HG02981 (cell line): ENCODE measurements around the gene VPS13D.
"Not testable (repeated sequence)": the region's sequence is repeated elsewhere in the genome, so short reads cannot be mapped to it uniquely, and the experiment has no call there.

Source experiments
- ATAC-seq: cut with Tn5 transposase; IDR thresholded peaks from one replicate; pipeline ENCODE4 v1.9.1; 2021; ENCODE audit warnings: mild to moderate bottlenecking, moderate library complexity; ENCODE audit not compliant: unreplicated experiment

Gene VPS13D

DNA sequence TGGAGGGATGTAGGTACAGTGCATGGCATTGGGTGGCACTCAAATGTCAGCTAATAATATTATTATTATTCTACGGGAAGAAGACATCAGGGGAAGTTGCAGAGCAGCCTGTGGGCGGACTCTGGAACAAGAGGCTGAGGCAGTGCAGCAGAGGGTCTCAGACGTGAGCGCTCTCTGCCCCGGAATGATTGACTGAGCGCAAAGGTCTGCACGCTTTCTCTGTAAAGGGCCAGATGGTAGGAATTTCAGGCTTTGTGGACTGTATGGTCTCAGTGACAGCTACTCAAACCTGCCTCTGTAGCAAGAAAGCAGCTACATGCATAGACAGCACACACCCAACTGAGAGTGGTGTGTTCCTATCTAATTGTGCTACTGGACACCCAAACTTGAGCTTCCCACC lies 29.6 kb upstream of the VPS13D start:
- no peak for ATAC-seq

DNA sequence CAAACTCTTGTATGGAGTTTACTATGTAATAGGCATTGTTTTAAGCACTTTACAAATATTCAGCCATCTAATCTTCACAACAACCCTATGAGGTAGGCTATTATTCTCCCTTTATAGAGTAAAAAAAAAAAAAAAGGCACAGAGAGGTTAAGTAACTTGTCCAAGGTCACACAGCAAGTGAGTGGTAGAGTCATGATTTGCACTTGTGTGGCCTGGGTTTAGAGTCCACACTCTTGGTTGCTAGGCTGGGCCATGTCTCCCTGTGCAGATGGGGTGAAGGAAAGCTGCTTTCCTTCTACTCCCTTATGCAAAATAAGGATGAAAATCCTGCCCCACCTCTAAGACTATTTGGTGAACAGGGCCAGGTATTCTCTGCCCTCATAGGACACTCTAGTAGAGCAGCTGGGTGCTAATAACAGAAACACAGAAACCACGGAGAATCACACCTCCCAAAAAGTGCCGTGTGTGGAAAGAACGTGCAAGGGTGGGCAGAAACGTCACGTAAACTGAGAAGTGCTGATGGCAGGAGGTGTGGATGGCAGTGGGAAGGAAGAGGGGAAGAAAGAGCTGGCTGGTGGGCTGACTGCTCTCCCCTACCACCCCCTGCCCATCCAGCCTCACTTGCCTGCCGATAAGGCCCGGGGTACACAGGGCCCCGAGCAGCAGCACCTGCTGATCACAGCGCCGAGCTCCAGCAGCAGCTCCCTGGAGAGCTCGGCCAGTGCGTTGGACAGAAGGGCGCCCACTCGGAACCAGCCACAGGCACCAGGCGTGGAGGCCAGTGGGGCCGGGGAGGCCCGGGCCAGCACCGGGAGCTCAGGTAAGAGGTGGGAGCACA lies 28.3 kb upstream of the VPS13D start:
- ATAC-seq: no peak

GRCh38 chr1:12202190-12202497 lies 27.7 kb upstream of the VPS13D start:
- ATAC-seq: no peak

DNA sequence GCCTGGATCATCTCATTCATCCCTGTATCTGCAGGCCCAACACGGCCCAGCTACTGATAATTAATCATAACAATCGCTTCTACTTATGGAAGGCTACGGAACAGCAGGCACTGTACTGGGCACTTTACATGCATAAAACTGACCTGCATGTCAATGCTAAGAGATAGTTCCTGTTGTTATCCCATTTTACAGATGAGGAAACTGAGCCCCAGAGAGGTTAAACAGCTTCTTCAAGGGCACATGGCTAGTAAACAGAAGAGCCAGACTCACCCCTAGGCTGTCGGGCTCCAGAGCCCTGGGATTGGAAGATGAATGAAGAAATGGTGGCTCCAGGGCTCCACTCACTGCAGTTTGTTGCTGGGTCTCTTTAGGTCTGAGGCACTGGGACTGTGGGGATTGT lies 27.3 kb upstream of the VPS13D start:
- ATAC-seq: no peak

- no peak for ATAC-seq
These were observed 26.4 kb upstream of the VPS13D start for GRCh38 chr1:12203216-12204007.

DNA sequence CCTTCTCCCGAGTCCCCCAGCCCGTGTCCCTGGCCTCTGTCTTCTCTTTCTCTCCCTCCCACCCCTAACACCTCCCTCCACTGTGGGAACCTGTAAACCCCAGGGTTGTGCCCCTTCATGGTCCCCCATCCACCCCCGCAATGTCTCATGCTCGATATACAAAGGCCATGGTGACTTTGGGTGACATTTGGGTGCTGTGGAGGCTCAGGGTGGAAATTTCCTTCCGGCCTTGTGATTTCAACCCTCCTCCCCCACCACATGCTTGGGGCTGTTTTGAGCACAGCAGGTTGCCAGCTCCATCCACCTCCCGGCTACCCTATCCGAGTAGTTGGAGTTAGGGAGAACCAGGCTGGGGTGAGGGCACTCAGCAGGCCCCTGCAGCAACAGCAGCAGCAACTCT lies 25.7 kb upstream of the VPS13D start:
- ATAC-seq: no peak

DNA sequence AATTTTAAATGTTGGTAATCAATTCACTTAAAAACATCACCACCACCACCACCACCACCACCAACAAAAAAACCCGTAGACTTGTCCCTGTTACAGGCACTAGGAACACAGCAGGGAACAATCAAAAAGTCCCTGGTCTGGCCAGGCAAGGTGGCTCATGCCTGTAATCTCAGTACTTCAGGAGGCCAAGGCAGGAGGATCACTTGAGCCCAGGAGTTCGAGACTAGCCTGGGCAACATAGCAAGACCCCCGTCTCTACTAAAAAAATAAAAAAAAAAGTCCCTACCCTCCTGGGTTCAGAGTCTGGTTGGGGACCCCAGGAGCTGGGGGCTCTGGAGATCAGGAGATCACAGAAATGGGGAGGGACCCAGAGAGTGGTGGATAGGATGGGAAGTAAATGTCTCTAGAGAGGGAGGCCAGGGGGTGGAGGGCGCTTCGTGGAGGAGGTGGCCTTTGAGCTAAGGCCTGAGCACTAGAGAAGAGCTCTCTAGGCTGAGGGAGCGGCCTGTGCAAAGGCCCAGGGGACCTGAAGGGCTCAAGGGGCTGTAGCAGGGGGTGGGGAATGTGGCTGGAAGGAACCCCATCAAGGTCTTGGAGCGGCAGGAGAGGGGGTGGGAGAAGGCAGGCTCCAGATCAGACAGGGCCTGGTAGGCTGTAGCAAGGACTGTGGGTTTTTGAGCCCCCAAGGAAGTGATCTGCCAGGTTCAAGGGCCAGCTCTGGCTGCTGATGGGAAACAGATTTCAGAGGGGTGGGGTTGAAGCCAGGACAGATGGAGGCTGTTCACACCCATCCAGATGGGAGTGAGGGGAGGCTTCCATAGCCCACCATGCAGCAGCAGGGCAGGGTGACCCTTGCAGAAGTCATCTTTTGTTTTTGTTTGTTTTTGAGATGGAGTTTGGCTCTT lies 24.8 kb upstream of the VPS13D start:
- no peak for ATAC-seq

GRCh38 chr1:12206238-12206637 lies 23.6 kb upstream of the VPS13D start:
- no peak for ATAC-seq

DNA sequence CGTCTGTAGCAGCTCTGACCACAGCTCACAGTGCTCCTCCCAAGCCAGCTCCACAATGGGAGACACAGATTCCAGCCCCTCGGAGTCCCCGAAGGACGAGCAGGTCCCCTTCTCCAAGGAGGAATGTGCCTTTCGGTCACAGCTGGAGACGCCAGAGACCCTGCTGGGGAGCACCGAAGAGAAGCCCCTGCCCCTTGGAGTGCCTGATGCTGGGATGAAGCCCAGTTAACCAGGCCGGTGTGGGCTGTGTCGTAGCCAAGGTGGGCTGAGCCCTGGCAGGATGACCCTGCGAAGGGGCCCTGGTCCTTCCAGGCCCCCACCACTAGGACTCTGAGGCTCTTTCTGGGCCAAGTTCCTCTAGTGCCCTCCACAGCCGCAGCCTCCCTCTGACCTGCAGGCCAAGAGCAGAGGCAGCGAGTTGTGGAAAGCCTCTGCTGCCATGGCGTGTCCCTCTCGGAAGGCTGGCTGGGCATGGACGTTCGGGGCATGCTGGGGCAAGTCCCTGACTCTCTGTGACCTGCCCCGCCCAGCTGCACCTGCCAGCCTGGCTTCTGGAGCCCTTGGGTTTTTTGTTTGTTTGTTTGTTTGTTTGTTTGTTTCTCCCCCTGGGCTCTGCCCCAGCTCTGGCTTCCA lies 22.9 kb upstream of the VPS13D start:
- no peak for ATAC-seq

GRCh38 chr1:12208271-12208670 lies 21.6 kb upstream of the VPS13D start:
- ATAC-seq: no peak

- ATAC-seq: no peak
These were observed 20.9 kb upstream of the VPS13D start for GRCh38 chr1:12208764-12209494.

- no peak for ATAC-seq
These were observed 20.4 kb upstream of the VPS13D start for GRCh38 chr1:12209495-12209832.

DNA sequence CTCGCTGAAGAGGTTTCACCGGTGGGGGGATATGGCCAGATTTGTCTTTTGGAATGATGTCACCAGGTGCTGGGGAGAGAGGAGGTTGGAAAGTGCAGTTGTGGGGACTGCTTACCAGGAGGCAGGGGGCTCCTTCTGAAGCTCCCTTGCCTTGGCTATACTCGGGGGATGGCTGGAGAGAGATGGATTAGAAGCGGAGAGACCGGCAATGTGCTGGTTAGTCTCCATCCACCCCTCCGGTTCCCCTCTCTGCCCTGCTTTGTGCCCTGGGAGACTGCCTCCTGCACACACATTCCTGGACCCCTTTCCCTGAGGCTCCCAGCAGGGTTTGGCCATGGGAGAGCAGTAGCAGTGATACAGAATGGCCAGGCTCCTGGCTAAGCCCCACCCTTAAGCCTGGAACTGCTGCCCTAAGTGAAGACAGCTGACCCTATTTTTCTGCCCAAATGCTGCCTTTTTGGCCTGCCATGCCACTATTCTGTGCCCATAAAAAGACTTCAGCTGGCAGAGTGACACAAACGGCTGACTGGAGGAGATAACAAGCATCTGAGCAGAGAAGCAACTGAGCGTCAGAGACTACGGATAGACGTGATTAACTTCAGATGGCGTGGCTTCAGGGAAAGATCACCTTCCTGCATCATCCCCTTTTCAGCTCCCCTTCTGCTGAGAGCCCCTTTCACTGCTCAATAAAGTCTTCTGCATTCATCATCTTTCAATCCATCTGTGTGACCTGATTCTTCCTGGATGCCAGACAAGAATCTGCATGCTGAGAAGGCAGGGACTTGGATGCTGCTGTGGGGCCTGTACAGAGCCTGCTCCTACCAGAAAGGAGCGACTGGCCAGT lies 14.5 kb upstream of the VPS13D start:
- ATAC-seq: no peak

- no peak for ATAC-seq
These were observed 10.0 kb upstream of the VPS13D start for GRCh38 chr1:12219800-12220199.

DNA sequence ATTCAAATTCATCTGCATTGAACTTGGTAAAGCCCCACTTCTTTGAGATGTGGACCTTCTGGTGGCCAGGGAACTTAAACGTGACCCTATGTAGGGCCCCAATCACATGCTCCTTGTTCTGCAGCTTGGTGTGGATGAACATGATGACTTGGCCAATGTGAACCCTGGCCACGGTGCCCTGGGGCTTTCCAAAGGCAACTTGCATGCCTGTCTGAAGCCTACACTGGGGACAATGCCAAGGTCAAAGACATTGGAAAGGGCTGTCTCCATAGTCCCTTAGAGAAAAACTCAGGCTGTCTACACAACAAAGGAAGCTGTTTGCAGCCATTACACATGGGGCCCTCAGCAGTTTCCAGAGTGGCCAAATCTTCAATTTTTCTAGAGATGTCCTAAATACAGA lies 8.9 kb upstream of the VPS13D start:
- ATAC-seq: no peak

DNA sequence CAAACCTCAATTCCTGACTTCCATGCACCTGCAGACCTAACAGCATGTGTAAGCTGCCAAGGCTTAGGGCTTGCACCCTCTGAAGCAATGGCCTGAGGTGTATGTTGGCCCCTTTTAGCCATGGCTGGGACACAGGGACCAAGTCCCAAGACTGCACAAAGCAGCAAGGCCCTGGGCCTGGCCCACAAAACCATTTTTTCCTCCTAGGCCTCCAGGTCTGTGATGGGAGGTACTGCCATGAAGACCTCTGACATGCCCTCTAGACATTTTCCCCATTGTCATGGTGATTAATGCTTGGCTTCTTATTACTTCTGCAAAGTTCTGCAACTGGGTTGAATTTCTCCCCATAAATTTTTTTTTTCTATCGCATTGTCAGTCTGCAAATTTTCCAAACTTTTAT lies 7.1 kb upstream of the VPS13D start:
- ATAC-seq: not testable (repeated sequence)

DNA sequence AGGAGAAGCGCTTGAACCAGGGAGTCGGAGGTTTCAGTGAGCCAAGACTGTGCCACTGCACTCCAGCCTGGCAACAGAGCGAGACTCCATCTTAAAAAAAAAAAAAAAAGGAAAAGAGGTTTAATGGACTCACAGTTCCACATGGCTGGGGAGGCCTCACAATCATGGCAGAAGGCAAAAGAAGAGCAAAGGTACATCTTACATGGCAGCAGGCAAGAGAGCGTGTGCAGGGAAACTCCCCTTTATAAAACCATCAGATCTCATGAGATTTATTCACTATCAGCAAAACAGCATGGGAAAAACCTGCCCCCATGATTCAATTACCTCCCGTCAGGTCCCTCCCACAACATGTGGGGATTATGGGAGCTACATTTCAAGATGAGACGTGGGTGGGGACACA lies 5.7 kb upstream of the VPS13D start:
- ATAC-seq: not testable (repeated sequence)

GRCh38 chr1:12228979-12229378 lies 851 bp upstream of the VPS13D start:
- ATAC-seq: no peak

DNA sequence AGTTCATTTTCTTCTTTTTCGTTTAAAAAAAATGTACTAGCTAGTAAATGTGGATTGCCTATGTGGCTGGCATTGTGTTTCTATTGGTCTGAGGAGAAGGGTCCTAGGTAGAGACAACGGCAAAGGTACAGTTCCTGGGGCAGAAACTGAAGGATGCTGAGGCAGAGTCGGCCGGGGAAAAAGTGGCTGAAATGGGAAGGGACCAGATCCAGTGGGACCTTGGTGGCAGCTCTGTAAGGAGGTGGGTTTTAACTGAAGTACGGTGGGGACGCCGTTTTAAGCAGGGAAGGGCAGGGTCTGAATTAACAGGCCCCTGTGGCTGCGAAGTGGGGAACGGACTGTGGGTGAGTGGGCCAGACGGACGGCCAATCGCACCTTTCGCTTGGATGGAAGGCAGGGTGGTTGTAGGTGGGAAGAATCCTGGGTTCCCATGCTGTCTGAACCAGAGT lies 420 bp upstream of the VPS13D start:
- no peak for ATAC-seq
